Measurements from ENCODE around the gene DYRK1B. TPM values are rescaled to one million over a fixed set of nuclear protein-coding genes. Genes with fewer than 3 reads are reported as not detected.
A peak's percentile ranks its signal among the peaks of the same experiment; 100 is the strongest.
"Not testable (repeated sequence)": the region's sequence is repeated elsewhere in the genome, so short reads cannot be mapped to it uniquely, and the experiment has no call there.

The DYRK1B gene
- total RNA-seq, 1 donor: 15.5 TPM

DNA sequence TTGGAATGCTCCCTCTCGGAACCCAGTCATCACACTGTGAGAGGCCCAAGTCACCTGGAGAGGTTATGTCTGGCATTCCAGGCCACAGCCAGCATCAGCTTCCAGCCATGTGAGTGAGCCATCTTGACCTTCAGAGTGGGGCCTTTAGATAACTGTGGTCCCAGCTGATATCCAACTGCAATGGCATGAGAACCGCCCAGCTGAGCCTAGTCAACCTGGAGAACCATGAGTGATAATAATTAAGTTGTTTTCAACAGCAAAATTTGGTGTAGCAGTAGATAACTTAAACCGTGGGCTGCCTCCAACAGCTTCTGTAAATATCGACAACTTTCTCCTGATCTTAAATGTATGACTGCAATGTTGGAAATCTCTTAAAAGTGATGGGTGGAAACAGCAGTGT lies 24.6 kb downstream of the DYRK1B start:
- no peak overlapping the region for H3K4me3 ChIP-seq (ENCODE audit: low read depth, low read length)
- TF ChIP-seq, protein P1, sequence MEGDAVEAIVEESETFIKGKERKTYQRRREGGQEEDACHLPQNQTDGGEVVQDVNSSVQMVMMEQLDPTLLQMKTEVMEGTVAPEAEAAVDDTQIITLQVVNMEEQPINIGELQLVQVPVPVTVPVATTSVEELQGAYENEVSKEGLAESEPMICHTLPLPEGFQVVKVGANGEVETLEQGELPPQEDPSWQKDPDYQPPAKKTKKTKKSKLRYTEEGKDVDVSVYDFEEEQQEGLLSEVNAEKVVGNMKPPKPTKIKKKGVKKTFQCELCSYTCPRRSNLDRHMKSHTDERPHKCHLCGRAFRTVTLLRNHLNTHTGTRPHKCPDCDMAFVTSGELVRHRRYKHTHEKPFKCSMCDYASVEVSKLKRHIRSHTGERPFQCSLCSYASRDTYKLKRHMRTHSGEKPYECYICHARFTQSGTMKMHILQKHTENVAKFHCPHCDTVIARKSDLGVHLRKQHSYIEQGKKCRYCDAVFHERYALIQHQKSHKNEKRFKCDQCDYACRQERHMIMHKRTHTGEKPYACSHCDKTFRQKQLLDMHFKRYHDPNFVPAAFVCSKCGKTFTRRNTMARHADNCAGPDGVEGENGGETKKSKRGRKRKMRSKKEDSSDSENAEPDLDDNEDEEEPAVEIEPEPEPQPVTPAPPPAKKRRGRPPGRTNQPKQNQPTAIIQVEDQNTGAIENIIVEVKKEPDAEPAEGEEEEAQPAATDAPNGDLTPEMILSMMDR (IDR thresholded peaks at IDR 0.05; ENCODE audit: insufficient read depth, low read length): no peak
- DNase-seq (ENCODE audit: low read depth): no peak

GRCh38 chr19:39808688-39809087 lies 25.3 kb downstream of the DYRK1B start:
- DNase-seq (ENCODE audit: low read depth); H3K4me3 ChIP-seq (ENCODE audit: low read depth, low read length): not testable (repeated sequence)

DNA sequence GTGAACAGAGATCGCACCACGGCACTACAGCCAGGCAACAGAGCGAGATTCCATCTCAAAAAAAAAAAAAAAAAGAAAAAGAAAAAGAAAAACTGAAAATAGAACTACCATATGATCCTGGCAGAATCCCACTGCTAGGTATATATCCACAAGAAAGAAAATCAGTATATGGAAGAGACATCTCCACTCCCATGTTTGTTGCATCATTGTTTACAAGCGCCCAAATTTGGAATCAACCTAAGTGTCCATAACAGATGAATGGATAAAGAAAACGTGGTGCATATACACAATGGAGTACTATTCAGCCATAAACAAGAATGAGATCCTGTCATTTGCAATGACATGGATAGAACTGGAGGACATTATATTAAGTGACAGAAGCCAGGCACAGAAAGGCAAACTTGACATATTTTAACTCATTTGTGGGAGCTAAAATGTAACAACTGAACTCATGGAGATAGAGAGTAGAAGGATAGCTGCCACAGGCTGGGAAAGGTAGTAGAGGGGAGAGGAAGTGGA lies 26.1 kb downstream of the DYRK1B start:
- TF ChIP-seq, protein P1 (IDR thresholded peaks at IDR 0.05; ENCODE audit: insufficient read depth, low read length): no peak
- DNase-seq (ENCODE audit: low read depth): no peak
- no peak overlapping the region for H3K4me3 ChIP-seq (ENCODE audit: low read depth, low read length)

- DNase-seq (ENCODE audit: low read depth): peak; percentile 2
Observed at GRCh38 chr19:39805104-39805503, 28.9 kb downstream of the DYRK1B start.

DNA sequence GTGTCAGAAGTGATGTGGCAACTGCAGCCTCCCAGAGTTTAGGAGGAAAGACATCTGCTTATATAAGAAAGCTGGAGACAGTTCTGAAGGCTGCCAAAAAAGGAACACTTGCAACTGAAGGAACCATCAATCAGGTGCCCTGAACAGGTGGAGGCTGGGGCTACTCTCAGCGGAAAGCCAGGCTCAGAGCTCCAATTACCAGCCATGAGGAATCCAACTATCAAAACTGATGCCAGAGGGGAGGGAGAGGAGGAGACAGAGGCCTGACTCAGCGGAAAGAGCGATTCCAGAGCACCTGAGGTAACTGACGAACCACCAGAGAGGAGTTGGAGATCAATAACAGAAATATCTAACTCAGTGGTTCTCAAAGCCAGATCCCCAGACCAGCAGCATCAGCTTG lies 31.0 kb downstream of the DYRK1B start:
- no peak overlapping the region for H3K4me3 ChIP-seq (ENCODE audit: low read depth, low read length)
- DNase-seq (ENCODE audit: low read depth): no peak
- TF ChIP-seq, protein P1 (IDR thresholded peaks at IDR 0.05; ENCODE audit: insufficient read depth, low read length): no peak

More at GRCh38 chr19:39805104-39805503, 28.9 kb downstream of the DYRK1B start:
- TF ChIP-seq, protein P1 (IDR thresholded peaks at IDR 0.05; ENCODE audit: insufficient read depth, low read length): no peak
- H3K4me3 ChIP-seq (ENCODE audit: low read depth, low read length): no peak overlapping the region

GRCh38 chr19:39797083-39797482 lies 36.9 kb downstream of the DYRK1B start:
- TF ChIP-seq, protein P1 (IDR thresholded peaks at IDR 0.05; ENCODE audit: insufficient read depth, low read length): no peak
- no peak for DNase-seq (ENCODE audit: low read depth)
- H3K4me3 ChIP-seq (ENCODE audit: low read depth, low read length): no peak overlapping the region

DNA sequence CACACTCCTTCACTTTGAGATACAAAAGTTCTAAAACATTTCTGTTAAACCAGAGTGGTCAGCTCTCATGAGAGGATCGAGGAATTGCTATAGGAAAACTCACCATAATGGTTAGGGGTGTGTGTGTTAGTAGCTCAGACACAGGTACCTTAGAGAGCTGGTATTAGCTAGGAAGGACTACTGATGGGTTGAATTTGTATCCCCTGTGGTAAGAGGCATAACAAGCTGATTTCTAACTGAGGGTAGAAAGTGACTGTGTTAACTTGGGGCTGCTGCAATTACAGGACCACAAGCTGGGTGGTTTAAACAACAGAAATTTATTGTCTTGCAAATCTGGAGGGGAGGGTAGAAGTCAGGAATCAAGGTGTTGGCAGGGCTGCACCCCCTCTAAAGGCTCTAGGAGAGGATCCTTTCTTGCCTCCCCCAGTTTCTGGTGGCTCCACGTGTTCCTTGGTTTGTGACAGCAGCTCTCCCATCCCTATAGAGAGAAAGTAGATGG lies 37.9 kb downstream of the DYRK1B start:
- TF ChIP-seq, protein P1 (IDR thresholded peaks at IDR 0.05; ENCODE audit: insufficient read depth, low read length): no peak
- DNase-seq (ENCODE audit: low read depth): no peak
- H3K4me3 ChIP-seq (ENCODE audit: low read depth, low read length): no peak overlapping the region
